Neural cell (in vitro differentiated cells): Measurements from ENCODE around the gene ESR2. TPM values are rescaled to one million over a fixed set of nuclear protein-coding genes. Genes with fewer than 3 reads are reported as not detected.
"Not testable (repeated sequence)": the region's sequence is repeated elsewhere in the genome, so short reads cannot be mapped to it uniquely, and the experiment has no call there.

Experiments used
- H2AFZ ChIP-seq: fragments of 200-600, 300-800 bp; sonication (generic), shearing (Covaris generic); 2 replicates; pipeline ENCODE4 v1.6.0; 2014; ENCODE audit warnings: low read depth, mild to moderate bottlenecking, antibody characterized with exemption, low read length, moderate library complexity
- H3F3A ChIP-seq: fragments of 200-600 bp; shearing (Covaris generic); 2 replicates; pipeline ENCODE4 v1.6.1; 2016; ENCODE audit warnings: mild to moderate bottlenecking, moderate library complexity, mixed read lengths, antibody characterized with exemption, low read length; ENCODE audit not compliant: insufficient read depth, poor library complexity, severe bottlenecking
- H3K27ac ChIP-seq: fragments of 200-600, 300-800 bp; sonication (generic), shearing (Covaris generic); 2 replicates; pipeline ENCODE4 v1.5.1; 2014; ENCODE audit warnings: mild to moderate bottlenecking, low read length, moderate library complexity
- H3K27me3 ChIP-seq: fragments of 300-800, 200-600 bp; sonication (generic), shearing (Covaris generic); 2 replicates; pipeline ENCODE4 v1.6.0; 2014; ENCODE audit warnings: mild to moderate bottlenecking, low read depth, low read length, moderate library complexity; ENCODE audit not compliant: insufficient read depth
- H3K36me3 ChIP-seq: fragments of 300-800, 200-600 bp; sonication (generic), shearing (Covaris generic); 2 replicates; pipeline ENCODE4 v1.5.1; 2014; ENCODE audit warnings: mild to moderate bottlenecking, antibody characterized with exemption, low read length, moderate library complexity; ENCODE audit not compliant: insufficient read depth
- H3K4me2 ChIP-seq: fragments of 300-800, 200-600 bp; sonication (generic), shearing (Covaris generic); 2 replicates; pipeline ENCODE4 v1.6.0; 2014; ENCODE audit warnings: mild to moderate bottlenecking, low read length
- H3K4me3 ChIP-seq: fragments of 300-800, 200-600 bp; sonication (generic), shearing (Covaris generic); 2 replicates; pipeline ENCODE4 v1.5.1; 2014; ENCODE audit warnings: mild to moderate bottlenecking, low read length, moderate library complexity
- H3K79me2 ChIP-seq: fragments of 200-600 bp; shearing (Covaris generic); replicated peaks from 2 replicates; pipeline ENCODE4 v1.6.0; 2014; ENCODE audit warnings: mild to moderate bottlenecking, low read length, moderate library complexity; ENCODE audit not compliant: insufficient read depth
- H3K9ac ChIP-seq: fragments of 300-800, 200-600 bp; sonication (generic), shearing (Covaris generic); 2 replicates; pipeline ENCODE4 v1.6.1; 2016; ENCODE audit warnings: mild to moderate bottlenecking, low read length, mixed read lengths
- H3K9me2 ChIP-seq: fragments of 200-600 bp; shearing (Covaris generic); 2 replicates; pipeline ENCODE4 v1.6.1; 2016; ENCODE audit warnings: mild to moderate bottlenecking, low read length, mixed read lengths; ENCODE audit not compliant: insufficient read depth
- H3K9me3 ChIP-seq: fragments of 200-600, 300-800 bp; sonication (generic), shearing (Covaris generic); 2 replicates; pipeline ENCODE4 v1.6.1; 2016; ENCODE audit warnings: mild to moderate bottlenecking, mixed run types, low read length, moderate library complexity, mixed read lengths
- H4K20me1 ChIP-seq: fragments of 200-600 bp; shearing (Covaris generic); 2 replicates; pipeline ENCODE4 v1.6.1; 2016; ENCODE audit warnings: mild to moderate bottlenecking, mixed run types; ENCODE audit not compliant: insufficient read depth
- CTCF ChIP-seq: fragments of 450-650 bp; IDR thresholded peaks from 2 replicates; pipeline ENCODE4 v1.5.1; 2014; ENCODE audit warnings: antibody characterized with exemption, mild to moderate bottlenecking, moderate library complexity; ENCODE audit not compliant: poor library complexity, severe bottlenecking
- EP300 ChIP-seq: fragments of 450-650 bp; conservative IDR thresholded peaks from 2 replicates; pipeline ENCODE4 v1.6.1; 2014; ENCODE audit warnings: antibody characterized with exemption, mild to moderate bottlenecking, moderate library complexity; ENCODE audit not compliant: poor library complexity, severe bottlenecking
- EZH2 ChIP-seq: fragments of 200-600, 300-800 bp; shearing (Covaris generic), sonication (generic); IDR thresholded peaks from 2 replicates; pipeline ENCODE4 v1.6.1; 2014; ENCODE audit warnings: antibody characterized with exemption, low read length, borderline replicate concordance, mild to moderate bottlenecking; ENCODE audit not compliant: insufficient read depth, poor library complexity, severe bottlenecking
- MXI1 ChIP-seq: fragments of 450-650 bp; conservative IDR thresholded peaks from 2 replicates; pipeline ENCODE4 v1.6.1; 2014; ENCODE audit warnings: antibody characterized with exemption, mild to moderate bottlenecking; ENCODE audit not compliant: poor library complexity, severe bottlenecking
- POLR2AphosphoS5 ChIP-seq: IDR thresholded peaks from 2 replicates; pipeline ENCODE4 v1.6.1; 2012
- RAD21 ChIP-seq: fragments of 450-650 bp; conservative IDR thresholded peaks from 2 replicates; pipeline ENCODE4 v1.6.1; 2014; ENCODE audit warnings: antibody characterized with exemption, mild to moderate bottlenecking, moderate library complexity
- SMC3 ChIP-seq: fragments of 450-650 bp; conservative IDR thresholded peaks from 2 replicates; pipeline ENCODE4 v1.6.1; 2014; ENCODE audit warnings: antibody characterized with exemption, mild to moderate bottlenecking, moderate library complexity; ENCODE audit not compliant: poor library complexity
- TAF1 ChIP-seq: IDR thresholded peaks from 2 replicates; pipeline ENCODE4 v1.6.1; 2012; ENCODE audit warnings: low read depth
- polyA plus RNA-seq: library from polyadenylated mRNA; depleted of rRNA; stranded (reverse); fragments of >200 nt; gene quantifications from 2 replicates; pipeline ENCODE4 v1.2.3, GENCODE V29; 2014
- TF ChIP-seq, protein P1 (sequence below): IDR thresholded peaks from 2 replicates; pipeline ENCODE4 v1.6.1; 2012; ENCODE audit warnings: borderline replicate concordance

Gene ESR2
- polyA plus RNA-seq, 1 donor from 2014 or later = 0.35 TPM

- peaks cover 5% of the 10 kb centered on the region for H3K79me2 ChIP-seq
- no peaks in the 10 kb centered on the region for H3K9me3 ChIP-seq
- no peak overlapping the region for H2AFZ ChIP-seq
- H3K27me3 ChIP-seq = no peaks in the 10 kb centered on the region
- H3K9me2 ChIP-seq = no peaks in the 10 kb centered on the region
- H3K36me3 ChIP-seq = no peaks in the 10 kb centered on the region
- H3K4me2 ChIP-seq = no peak overlapping the region
- no peaks in the 10 kb centered on the region for H4K20me1 ChIP-seq
- no peak overlapping the region for H3K27ac ChIP-seq
- no peak overlapping the region for H3K9ac ChIP-seq
- H3K4me3 ChIP-seq = no peak overlapping the region
- TF ChIP-seq RAD21 (no peak), TAF1 (no peak), CTCF (no peak), SMC3 (no peak), EP300 (no peak), POLR2AphosphoS5 (no peak), MXI1 (no peak), EZH2 (no peak)
- TF ChIP-seq, protein P1, sequence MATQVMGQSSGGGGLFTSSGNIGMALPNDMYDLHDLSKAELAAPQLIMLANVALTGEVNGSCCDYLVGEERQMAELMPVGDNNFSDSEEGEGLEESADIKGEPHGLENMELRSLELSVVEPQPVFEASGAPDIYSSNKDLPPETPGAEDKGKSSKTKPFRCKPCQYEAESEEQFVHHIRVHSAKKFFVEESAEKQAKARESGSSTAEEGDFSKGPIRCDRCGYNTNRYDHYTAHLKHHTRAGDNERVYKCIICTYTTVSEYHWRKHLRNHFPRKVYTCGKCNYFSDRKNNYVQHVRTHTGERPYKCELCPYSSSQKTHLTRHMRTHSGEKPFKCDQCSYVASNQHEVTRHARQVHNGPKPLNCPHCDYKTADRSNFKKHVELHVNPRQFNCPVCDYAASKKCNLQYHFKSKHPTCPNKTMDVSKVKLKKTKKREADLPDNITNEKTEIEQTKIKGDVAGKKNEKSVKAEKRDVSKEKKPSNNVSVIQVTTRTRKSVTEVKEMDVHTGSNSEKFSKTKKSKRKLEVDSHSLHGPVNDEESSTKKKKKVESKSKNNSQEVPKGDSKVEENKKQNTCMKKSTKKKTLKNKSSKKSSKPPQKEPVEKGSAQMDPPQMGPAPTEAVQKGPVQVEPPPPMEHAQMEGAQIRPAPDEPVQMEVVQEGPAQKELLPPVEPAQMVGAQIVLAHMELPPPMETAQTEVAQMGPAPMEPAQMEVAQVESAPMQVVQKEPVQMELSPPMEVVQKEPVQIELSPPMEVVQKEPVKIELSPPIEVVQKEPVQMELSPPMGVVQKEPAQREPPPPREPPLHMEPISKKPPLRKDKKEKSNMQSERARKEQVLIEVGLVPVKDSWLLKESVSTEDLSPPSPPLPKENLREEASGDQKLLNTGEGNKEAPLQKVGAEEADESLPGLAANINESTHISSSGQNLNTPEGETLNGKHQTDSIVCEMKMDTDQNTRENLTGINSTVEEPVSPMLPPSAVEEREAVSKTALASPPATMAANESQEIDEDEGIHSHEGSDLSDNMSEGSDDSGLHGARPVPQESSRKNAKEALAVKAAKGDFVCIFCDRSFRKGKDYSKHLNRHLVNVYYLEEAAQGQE = no peak
- no peaks in the 10 kb centered on the region for H3F3A ChIP-seq
Observed at GRCh38 chr14:64185184-64185583, 109.0 kb downstream of the ESR2 start.

DNA sequence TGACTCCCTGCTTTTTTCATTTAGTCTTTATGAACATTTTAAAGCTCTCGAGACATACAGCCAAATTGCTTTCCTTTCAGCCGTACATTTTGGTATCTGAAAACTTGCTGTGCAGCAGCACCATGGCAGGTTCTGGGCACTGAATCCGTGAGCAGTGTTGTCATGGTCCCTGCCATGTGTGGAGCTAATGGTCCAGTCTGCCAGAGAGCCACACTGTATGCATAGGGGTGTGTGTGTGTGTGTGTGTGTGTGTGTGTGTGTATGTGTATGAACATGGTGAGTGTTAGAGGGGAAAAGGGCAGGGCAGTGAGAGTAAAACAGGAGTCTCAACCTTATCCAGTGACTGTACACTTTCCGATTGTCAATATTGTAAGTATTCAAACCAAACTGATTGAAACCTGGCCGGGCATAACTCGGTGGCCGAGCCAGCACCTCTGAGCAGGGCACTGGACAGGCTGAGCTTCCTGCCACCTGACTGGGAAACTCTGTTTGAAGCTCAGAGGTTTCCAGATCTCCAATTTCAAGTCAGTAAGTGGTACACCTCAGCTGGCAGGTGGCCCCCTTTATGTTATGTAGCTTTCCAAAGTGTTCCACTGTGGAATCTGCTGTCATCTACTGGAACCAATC lies 110.0 kb downstream of the ESR2 start:
- Histone ChIP-seq H3K27me3 (no peaks in the 10 kb centered on the region), H3K79me2 (peaks cover 5% of the 10 kb centered on the region), H3K9ac (no peak overlapping the region), H3K9me3 (no peaks in the 10 kb centered on the region), H3K36me3 (no peaks in the 10 kb centered on the region), H3K4me3 (no peak overlapping the region), H4K20me1 (no peaks in the 10 kb centered on the region), H3K27ac (no peak overlapping the region), H3K4me2 (no peak overlapping the region), H3K9me2 (no peaks in the 10 kb centered on the region), H3F3A (no peaks in the 10 kb centered on the region), H2AFZ (no peak overlapping the region)
- TF ChIP-seq POLR2AphosphoS5 = no peak
- no peak for TF ChIP-seq EP300
- TF ChIP-seq MXI1 = no peak
- TF ChIP-seq, protein P1 = no peak

GRCh38 chr14:64182908-64183307 lies 111.3 kb downstream of the ESR2 start:
- not testable (repeated sequence) for H3K4me2 ChIP-seq, H3K9ac ChIP-seq, H3K79me2 ChIP-seq, H4K20me1 ChIP-seq, H3K4me3 ChIP-seq, H3K27ac ChIP-seq, H3K27me3 ChIP-seq, H3F3A ChIP-seq, H3K9me3 ChIP-seq, H2AFZ ChIP-seq, H3K36me3 ChIP-seq, H3K9me2 ChIP-seq
